ENCODE results near the gene TAB2. TPM values are rescaled to one million over a fixed set of nuclear protein-coding genes. Genes with fewer than 3 reads are reported as not detected.

TAB2 gene
- total RNA-seq, 2 experiments from 2014 or later: 121 to 123 TPM

GRCh38 chr6:149328083-149328482 lies 10.6 kb downstream of the TAB2 start:
- Mint-ChIP-seq H3K36me3 (ENCODE audit: low read depth) (no peaks in the 10 kb centered on the region), H3K4me1 (ENCODE audit: low read depth) (peaks cover 89% of the 10 kb centered on the region), H3K9me3 (no peaks in the 10 kb centered on the region), H3K27ac (no peak overlapping the region), H3K4me3 (no peak overlapping the region), H3K27me3 (no peaks in the 10 kb centered on the region)
- intact Hi-C loops (cut with DNase I, micrococcal nuclease): no loop called here
- H3K36me3 ChIP-seq (ENCODE audit: insufficient read depth, low read length): peaks cover 2% of the 10 kb centered on the region
- no peak for TF ChIP-seq CTCF (IDR thresholded peaks at IDR 0.05)
- no peak overlapping the region for H3K27ac ChIP-seq (ENCODE audit: low read depth in 1 of 2, low read length in 2 of 2)
- ATAC-seq (ENCODE audit: poor library complexity) (no peak), DNase-seq (no peak)
- H3K4me3 ChIP-seq (ENCODE audit: low read length): no peak overlapping the region
- ChIA-PET POLR2A (interaction anchor here (1.5 to 2.2 kb wide), 2 partner anchors 9 to 11 kb away, joined by 5 to 7 read pairs; partner anchors contain the start of gene TAB2), CTCF (interaction anchor here (1.2 kb wide), 1 partner anchor 11 kb away, joined by 3 read pairs; no protein-coding TSS in a partner anchor)
- peaks cover 28% of the 10 kb centered on the region for H3K4me1 ChIP-seq (ENCODE audit: insufficient read depth, low read length)
- H3K27me3 ChIP-seq (ENCODE audit: control insufficient read depth in 1 of 2, insufficient read depth in 2 of 2, low read length in 2 of 2): no peaks in the 10 kb centered on the region
- H3K9me3 ChIP-seq (ENCODE audit: control insufficient read depth in 1 of 2, insufficient read depth in 1 of 2, low read length in 2 of 2): no peaks in the 10 kb centered on the region

DNA sequence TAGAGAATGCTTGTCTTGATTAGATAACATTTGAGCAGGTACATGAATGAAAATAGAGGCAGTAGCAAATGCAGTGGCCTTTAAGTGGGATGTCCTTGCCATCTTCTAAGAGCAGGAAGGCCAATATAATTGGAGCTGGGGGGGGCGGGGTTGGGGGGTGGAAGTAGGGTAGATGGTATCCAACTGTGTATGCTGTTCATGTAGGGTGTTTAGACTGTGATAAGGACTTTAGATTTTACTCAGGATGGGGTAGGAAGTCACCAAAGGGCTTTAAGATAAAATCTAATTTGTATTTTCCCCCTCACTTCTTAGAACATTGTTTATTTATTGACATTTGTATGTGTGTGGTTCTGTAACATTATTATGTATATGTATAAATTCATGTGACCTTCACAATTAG lies 12.0 kb downstream of the TAB2 start:
- H3K9me3 Mint-ChIP-seq: no peaks in the 10 kb centered on the region
- Histone ChIP-seq H3K4me1 (ENCODE audit: insufficient read depth, low read length) (peaks cover 29% of the 10 kb centered on the region), H3K4me3 (ENCODE audit: low read length) (no peak overlapping the region), H3K27ac (ENCODE audit: low read depth in 1 of 2, low read length in 2 of 2) (no peak overlapping the region), H3K9me3 (ENCODE audit: control insufficient read depth in 1 of 2, insufficient read depth in 1 of 2, low read length in 2 of 2) (no peaks in the 10 kb centered on the region), H3K27me3 (ENCODE audit: control insufficient read depth in 1 of 2, insufficient read depth in 2 of 2, low read length in 2 of 2) (no peaks in the 10 kb centered on the region), H3K36me3 (ENCODE audit: insufficient read depth, low read length) (peaks cover 2% of the 10 kb centered on the region)
- H3K27me3 Mint-ChIP-seq: no peaks in the 10 kb centered on the region
- DNase-seq: no peak
- peak overlapping the region; percentile 0 for H3K27ac Mint-ChIP-seq
- H3K4me3 Mint-ChIP-seq: peak overlapping the region; percentile 21
- ChIA-PET POLR2A (no interaction called here), CTCF (no interaction called here)
- ATAC-seq (ENCODE audit: poor library complexity): no peak
- no peaks in the 10 kb centered on the region for H3K36me3 Mint-ChIP-seq (ENCODE audit: low read depth)
- H3K4me1 Mint-ChIP-seq (ENCODE audit: low read depth): peaks cover 89% of the 10 kb centered on the region
- TF ChIP-seq CTCF (IDR thresholded peaks at IDR 0.05): no peak
- intact Hi-C loops (cut with DNase I, micrococcal nuclease): no loop called here

GRCh38 chr6:149330133-149330532 lies 12.6 kb downstream of the TAB2 start:
- Mint-ChIP-seq H3K9me3 (no peaks in the 10 kb centered on the region), H3K27me3 (no peaks in the 10 kb centered on the region), H3K4me3 (peak overlapping the region; percentile 55), H3K27ac (no peak overlapping the region), H3K4me1 (ENCODE audit: low read depth) (peaks cover 89% of the 10 kb centered on the region), H3K36me3 (ENCODE audit: low read depth) (no peaks in the 10 kb centered on the region)
- no peak for DNase-seq
- H3K27ac ChIP-seq (ENCODE audit: low read depth in 1 of 2, low read length in 2 of 2): no peak overlapping the region
- no peaks in the 10 kb centered on the region for H3K27me3 ChIP-seq (ENCODE audit: control insufficient read depth in 1 of 2, insufficient read depth in 2 of 2, low read length in 2 of 2)
- H3K4me1 ChIP-seq (ENCODE audit: insufficient read depth, low read length): peaks cover 29% of the 10 kb centered on the region
- ChIA-PET POLR2A (no interaction called here), CTCF (no interaction called here)
- H3K9me3 ChIP-seq (ENCODE audit: control insufficient read depth in 1 of 2, insufficient read depth in 1 of 2, low read length in 2 of 2): no peaks in the 10 kb centered on the region
- ATAC-seq (ENCODE audit: poor library complexity): no peak
- no peak for TF ChIP-seq CTCF (IDR thresholded peaks at IDR 0.05)
- H3K36me3 ChIP-seq (ENCODE audit: insufficient read depth, low read length): peaks cover 2% of the 10 kb centered on the region
- H3K4me3 ChIP-seq (ENCODE audit: low read length): no peak overlapping the region
- intact Hi-C loops (cut with DNase I, micrococcal nuclease): no loop called here

Measured in CD4-positive, alpha-beta T cell (primary cell).